Left lobe of liver (tissue), 2 donors: ENCODE measurements around the gene CCR8. TPM values are rescaled to one million over a fixed set of nuclear protein-coding genes. Genes with fewer than 3 reads are reported as not detected.
A peak's percentile ranks its signal among the peaks of the same experiment; 100 is the strongest.

Experiments used
- ATAC-seq: fragments of 200-7000 bp; cut with Tn5 transposase; one replicate; pipeline ENCODE4 v1.9.1; 2020; ENCODE audit warnings: mild to moderate bottlenecking, moderate library complexity
- DNase-seq: peaks from one replicate; pipeline ENCODE4 v3.0.0-alpha.2; 2020; ENCODE audit warnings: low spot score
- total RNA-seq: library from RNA; stranded (reverse); gene quantifications from one replicate; pipeline ENCODE4 v1.2.1, GENCODE V29; 2021
- donor health status: DM: no; HTN: no; CAD: no; lungs with moderate emphysema.
- donor health status: DM: no; HTN: yes; CAD: no.

CCR8 gene
- total RNA-seq, result not detected

- no peak for DNase-seq
- ATAC-seq, result no peak
Observed at GRCh38 chr3:39329493-39329892, at the start of gene CCR8. Gene CCR8, plus strand, starts transcription at chr3:39329709. Its CDS starts 2,623 bp downstream, at chr3:39332332.

GRCh38 chr3:39279745-39280517, 49.6 kb upstream of the CCR8 start, which contains the start of gene CX3CR1:
Gene CX3CR1, minus strand, starts transcription at chr3:39280036. Its CDS starts 13,527 bp downstream, at chr3:39266509.
- DNase-seq (no peak), ATAC-seq (no peak)

GRCh38 chr3:39280571-39280970, 48.9 kb upstream of the CCR8 start:
- no peak for DNase-seq
- ATAC-seq, result no peak

DNA sequence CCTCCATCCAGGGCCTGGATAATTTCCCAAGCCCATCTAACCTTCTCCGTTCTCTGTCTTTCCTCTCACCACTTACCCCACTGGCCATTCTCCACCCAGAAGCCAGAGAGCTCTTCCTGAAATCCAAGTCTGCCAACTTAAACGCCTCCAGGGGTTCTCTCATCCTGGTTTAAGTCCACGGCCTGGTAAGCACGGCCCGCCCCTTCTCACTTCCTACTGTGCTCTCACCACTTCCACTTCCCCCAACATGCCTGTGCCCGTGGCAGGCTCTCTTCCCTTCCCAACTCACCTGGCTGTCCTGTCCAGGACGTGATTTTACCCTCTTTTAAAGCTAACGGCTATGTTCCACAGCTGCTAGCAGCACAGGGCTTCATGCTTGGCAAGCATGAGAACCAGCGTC, 48.0 kb upstream of the CCR8 start:
- DNase-seq (no peak), ATAC-seq (no peak)

DNA sequence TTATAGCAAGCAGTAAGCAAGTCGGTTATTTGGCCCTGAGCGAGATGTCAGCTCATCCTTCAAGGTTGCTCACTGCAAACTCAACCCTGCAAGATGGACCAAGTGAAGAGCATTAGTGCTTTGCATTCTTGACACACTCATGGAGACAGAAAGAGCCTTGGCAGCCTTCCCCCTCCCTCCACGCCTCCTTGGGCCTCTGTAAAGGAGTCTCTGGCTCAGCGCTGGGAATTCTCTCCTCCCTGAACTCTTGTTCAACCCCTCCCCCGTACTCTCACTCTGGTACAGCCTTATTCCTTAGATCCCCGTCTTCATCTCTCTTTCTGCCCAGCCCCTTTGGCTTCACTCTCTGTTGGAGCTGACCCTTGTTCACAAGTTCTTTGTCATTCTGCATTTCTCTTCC, 47.5 kb upstream of the CCR8 start:
- ATAC-seq (no peak), DNase-seq (no peak)

GRCh38 chr3:39284457-39284881, 45.0 kb upstream of the CCR8 start:
- ATAC-seq (no peak), DNase-seq (no peak)

DNA sequence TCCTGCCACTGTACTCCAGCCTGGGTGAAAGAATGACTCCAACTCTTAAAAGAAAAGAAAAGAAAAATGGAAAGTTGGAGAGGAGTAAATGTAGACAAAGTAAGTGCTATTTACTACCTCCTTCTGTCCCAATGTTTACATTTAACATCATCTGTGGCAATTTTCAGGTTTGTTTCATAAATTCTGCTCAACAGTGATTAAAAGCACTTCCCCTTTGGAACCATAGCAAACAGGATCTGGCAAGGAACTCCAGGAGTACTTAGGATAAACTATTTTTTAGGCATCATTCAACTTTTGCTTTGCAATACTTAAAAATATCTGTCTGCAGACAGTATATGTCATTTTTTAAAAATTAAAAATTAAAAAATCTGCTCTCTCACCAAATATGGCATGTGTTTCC, 44.2 kb upstream of the CCR8 start:
- no peak for ATAC-seq
- no peak for DNase-seq

DNA sequence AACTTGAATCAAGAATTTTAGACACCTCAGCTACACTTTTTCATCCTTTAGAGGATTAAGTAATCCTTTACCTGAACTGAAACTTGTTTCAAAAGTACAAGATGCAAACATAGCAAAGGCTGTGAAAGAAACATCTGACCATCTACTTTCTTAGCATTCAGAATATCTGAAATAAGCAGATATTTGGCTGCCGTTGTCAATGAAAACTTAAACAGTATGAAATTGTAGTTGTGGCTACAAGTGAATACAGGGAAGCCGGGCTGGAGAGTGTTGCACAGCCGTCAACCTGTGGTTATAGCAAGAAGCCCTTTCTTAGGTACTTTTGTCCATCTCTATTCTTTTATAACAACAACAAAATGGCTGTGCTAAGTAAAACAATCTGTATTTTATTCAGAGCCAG, 42.7 kb upstream of the CCR8 start:
- ATAC-seq (no peak), DNase-seq (no peak)

DNA sequence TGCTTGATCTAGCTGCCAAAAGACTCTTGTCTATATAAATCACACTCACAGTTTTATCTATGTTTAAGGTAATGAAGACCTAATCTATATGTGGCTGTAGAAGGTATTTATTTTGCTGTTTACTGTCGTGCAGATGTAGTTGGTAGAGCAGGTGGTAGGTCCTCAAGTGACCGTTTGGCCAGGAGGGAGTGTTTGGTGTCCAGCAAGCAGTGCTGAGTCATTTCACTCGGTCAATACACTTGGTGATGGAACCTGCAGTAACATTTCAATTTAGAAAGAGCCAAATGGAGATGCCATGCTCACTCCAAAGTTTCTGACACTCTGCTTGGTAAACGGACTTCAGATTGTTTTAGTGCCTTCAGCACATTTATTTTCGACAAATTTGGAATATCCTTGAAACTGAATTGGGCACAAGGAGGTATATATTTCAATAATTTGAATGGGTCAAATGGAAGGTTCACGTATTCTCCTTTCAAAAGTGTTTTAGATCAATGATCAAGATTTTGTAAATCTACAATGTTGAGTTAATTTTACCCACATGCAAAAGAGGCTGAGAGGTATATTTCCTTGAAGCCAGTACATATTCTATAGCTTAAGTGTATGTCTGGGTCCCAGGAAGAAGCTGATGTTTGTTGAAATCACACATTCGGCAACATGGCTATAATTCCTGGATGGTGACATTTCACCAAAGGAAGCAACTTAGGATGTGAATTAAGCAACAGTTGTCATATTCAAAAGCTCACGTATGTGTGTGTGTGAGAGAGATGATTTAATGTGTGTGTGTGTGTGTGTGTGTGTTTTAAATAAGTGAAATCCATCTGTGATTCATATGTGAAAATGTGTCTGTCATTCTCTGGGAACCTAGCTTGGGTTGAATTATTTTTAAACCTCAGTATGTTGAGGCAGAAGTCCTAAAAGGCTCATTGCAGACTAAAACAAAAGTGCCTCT, 42.0 kb upstream of the CCR8 start:
- ATAC-seq, result peak; percentile 53
- DNase-seq, result no peak

- ATAC-seq (peak; percentile 79), DNase-seq (peak; percentile 78)
Observed at GRCh38 chr3:39288300-39288808, 41.2 kb upstream of the CCR8 start.

DNA sequence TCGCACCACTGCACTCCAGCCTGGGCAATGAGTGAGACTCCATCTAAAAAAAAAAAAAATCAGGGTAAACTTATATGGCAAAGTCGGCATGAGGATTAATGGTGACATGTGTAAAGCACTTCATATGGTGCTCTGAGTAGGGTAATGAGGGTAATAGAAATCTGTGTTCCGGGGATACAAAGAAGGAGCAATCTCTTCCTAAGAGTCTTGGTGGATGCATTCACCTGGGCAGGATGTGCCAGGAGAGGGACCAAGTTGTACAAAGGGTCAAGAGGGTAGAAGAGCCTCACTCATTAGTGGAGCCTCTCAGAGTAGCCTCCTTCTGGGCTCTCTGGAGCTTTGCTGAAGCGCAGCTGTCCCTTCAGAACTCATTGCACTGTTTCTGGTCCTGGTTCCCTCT, 40.4 kb upstream of the CCR8 start:
- ATAC-seq (no peak), DNase-seq (no peak)

DNA sequence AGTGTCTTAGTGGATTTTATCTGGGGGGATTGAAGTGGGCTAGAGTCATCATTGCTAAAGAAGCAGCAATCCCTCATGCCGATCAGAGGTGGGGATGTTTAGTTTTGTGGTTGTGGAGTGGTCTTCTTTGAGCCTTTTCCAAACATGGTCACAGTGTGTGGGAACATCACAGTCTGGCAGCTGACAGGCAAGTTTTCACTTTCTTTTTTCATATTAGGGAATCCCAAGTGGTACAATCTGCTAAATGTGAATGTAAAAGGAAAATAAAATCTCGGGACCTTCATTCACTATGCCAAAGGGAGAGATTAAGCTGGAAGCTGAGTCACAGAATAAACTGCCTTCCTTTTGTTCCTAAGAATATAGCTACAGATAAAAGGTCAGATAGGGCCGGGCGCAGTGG, 39.3 kb upstream of the CCR8 start:
- DNase-seq (no peak), ATAC-seq (no peak)

DNA sequence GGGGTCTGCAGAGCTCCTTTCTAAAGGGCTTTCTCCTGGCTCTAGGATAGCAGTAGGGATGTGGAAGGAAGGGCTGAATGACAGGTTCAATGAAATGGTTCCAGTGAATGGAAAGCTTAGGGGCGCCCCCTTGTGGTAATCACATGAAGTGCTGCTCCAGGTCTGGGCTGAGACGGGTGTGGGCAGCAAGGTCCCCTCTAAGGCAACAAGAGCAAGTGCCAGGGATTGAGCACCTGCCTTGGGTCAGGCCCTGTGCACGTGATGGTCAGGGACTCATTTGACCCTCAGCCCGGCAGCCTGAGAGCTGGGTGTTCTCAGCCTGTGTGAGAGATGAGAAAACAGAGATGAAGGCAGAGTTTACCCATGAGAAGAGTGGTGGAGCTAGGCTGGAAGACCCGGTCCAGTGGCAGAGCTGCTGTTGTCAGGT, 37.6 kb upstream of the CCR8 start:
- ATAC-seq, result peak; percentile 77
- DNase-seq, result peak; percentile 90

- DNase-seq, result peak; percentile 58
- peak; percentile 54 for ATAC-seq
Observed at GRCh38 chr3:39292961-39293360, 36.5 kb upstream of the CCR8 start.

GRCh38 chr3:39294446-39295183, 34.9 kb upstream of the CCR8 start:
- no peak for ATAC-seq

GRCh38 chr3:39295184-39295775, 34.2 kb upstream of the CCR8 start:
- no peak for ATAC-seq
- no peak for DNase-seq

More at GRCh38 chr3:39294446-39295183, 34.9 kb upstream of the CCR8 start:
- no peak for DNase-seq

DNA sequence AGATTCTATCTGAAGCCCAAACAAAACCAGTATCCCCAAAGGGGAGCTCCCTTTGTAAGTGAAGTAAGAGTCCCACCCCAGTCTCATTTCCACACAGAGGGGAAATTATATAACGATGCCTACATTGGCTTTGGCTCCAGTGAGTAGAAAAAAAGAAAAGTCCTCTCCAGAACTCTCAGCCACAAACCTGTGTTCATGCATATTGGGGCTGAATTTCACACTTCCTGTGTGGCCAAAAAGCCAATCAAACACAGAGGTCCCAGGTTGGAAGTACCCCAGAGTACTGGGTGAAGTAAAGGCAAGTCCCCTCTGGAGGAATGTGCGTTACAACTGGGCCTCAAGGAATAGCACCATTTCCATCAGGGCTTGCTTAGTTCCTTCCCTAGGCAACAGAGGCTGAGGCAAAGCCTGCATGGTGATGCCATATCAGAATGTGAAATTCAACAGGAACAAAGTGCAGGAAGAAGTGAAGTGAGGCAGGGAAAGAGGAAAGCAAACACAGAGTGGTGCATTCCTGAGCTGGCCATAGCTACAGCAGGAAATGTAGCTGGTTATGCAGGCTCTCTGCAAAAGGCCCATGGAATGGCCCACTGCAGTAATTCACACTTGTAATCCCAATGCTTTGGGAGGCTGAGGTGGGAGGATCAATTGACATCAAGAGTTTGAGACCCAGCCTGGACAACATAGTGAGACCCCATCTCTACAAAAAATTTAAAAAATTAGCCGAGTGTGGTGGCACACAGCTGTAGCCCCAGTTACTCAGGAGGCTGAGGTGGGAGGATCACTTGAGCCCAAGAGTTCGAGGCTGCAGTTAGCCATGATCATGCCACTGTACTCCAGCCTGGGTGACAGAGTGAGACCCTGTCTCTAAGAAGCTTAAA, 33.1 kb upstream of the CCR8 start:
- no peak for ATAC-seq

GRCh38 chr3:39299279-39299678, 30.2 kb upstream of the CCR8 start:
- ATAC-seq (no peak), DNase-seq (no peak)

More for the DNA sequence above, 33.1 kb upstream of the CCR8 start:
- DNase-seq, result no peak

GRCh38 chr3:39302178-39302577, 27.3 kb upstream of the CCR8 start:
- ATAC-seq (no peak), DNase-seq (no peak)
